Stomach (tissue), 4 donors: ENCODE data around the gene SMOC2.

Experiments
- POLR2A ChIP-seq, 4 donors: fragments of 450-650 bp; IDR thresholded peaks; one replicate each; pipeline ENCODE4 v1.6.1; 2016; ENCODE audit warnings: antibody characterized with exemption in 4 of 4, control low read depth in 2 of 4, mild to moderate bottlenecking in 1 of 4, moderate library complexity in 1 of 4
- TF ChIP-seq, protein P1 (sequence below), 7 experiments: fragments of 450-650 bp in 4 of 7; fragments of 200-600 bp in 3 of 7; sonication (generic) in 3 of 7; IDR thresholded peaks; one replicate each; pipeline ENCODE4 v1.5.1; 2016 to 2019; ENCODE audit warnings: antibody characterized with exemption in 7 of 7, control low read depth in 2 of 7, mild to moderate bottlenecking in 1 of 7

DNA sequence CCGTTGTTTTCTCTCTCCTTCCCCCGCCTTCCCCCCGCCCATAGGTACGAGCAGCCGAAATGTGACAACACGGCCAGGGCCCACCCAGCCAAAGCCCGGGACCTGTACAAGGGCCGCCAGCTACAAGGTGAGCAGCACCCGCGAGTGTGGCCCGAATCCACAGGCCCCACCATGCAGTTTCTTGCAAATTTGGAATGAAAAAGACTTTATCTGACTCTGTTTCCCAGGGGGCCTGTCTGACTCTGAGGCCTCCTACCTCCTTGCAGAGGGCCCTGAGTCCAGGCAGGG is 167.1 kb downstream of the SMOC2 start:
- no peak for TF ChIP-seq POLR2A (IDR thresholded peaks at IDR 0.05)
- TF ChIP-seq, protein P1, sequence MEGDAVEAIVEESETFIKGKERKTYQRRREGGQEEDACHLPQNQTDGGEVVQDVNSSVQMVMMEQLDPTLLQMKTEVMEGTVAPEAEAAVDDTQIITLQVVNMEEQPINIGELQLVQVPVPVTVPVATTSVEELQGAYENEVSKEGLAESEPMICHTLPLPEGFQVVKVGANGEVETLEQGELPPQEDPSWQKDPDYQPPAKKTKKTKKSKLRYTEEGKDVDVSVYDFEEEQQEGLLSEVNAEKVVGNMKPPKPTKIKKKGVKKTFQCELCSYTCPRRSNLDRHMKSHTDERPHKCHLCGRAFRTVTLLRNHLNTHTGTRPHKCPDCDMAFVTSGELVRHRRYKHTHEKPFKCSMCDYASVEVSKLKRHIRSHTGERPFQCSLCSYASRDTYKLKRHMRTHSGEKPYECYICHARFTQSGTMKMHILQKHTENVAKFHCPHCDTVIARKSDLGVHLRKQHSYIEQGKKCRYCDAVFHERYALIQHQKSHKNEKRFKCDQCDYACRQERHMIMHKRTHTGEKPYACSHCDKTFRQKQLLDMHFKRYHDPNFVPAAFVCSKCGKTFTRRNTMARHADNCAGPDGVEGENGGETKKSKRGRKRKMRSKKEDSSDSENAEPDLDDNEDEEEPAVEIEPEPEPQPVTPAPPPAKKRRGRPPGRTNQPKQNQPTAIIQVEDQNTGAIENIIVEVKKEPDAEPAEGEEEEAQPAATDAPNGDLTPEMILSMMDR (IDR thresholded peaks at IDR 0.05), result no peak
